ENCODE measurements around the gene UNC5B. TPM values are rescaled to one million over a fixed set of nuclear protein-coding genes. Genes with fewer than 3 reads are reported as not detected.

UNC5B gene
- total RNA-seq, 2 experiments from 2014 or later, result not detected

GRCh38 chr10:71301371-71301916 lies 89.1 kb downstream of the UNC5B start:
- H3K36me3 Mint-ChIP-seq (ENCODE audit: low read depth), result no peaks in the 10 kb centered on the region
- H3K4me1 Mint-ChIP-seq, result peaks cover 2% of the 10 kb centered on the region
- CTCF ChIA-PET, result interaction anchor here (1.4 kb wide), 1 partner anchor 10 kb away, joined by 3 read pairs; no protein-coding TSS in a partner anchor
- H3K27me3 Mint-ChIP-seq, result peaks cover 2% of the 10 kb centered on the region
- POLR2A ChIA-PET, result no interaction called here
- no peak for DNase-seq
- no peak overlapping the region for H3K27ac Mint-ChIP-seq
- no peak overlapping the region for H3K4me3 Mint-ChIP-seq
- no peaks in the 10 kb centered on the region for H3K9me3 Mint-ChIP-seq

- ChIA-PET POLR2A (no interaction called here), CTCF (interaction anchor here (1.4 to 1.7 kb wide), 3 partner anchors 10 to 406 kb away, joined by 3 to 4 read pairs (median 3); no protein-coding TSS in a partner anchor)
- peaks cover 2% of the 10 kb centered on the region for H3K27me3 Mint-ChIP-seq
- no peaks in the 10 kb centered on the region for H3K36me3 Mint-ChIP-seq (ENCODE audit: low read depth)
- no peak overlapping the region for H3K4me3 Mint-ChIP-seq
- DNase-seq, result no peak
- H3K27ac Mint-ChIP-seq, result no peak overlapping the region
- no peaks in the 10 kb centered on the region for H3K9me3 Mint-ChIP-seq
- H3K4me1 Mint-ChIP-seq, result peaks cover 2% of the 10 kb centered on the region
Measured at GRCh38 chr10:71302451-71302850, 90.1 kb downstream of the UNC5B start.

- POLR2A ChIA-PET, result interaction anchor here (0.8 kb wide), 1 partner anchor 405 kb away, joined by 3 read pairs; no protein-coding TSS in a partner anchor
- no peak for DNase-seq
- H3K27ac Mint-ChIP-seq, result no peak overlapping the region
- no peaks in the 10 kb centered on the region for H3K9me3 Mint-ChIP-seq
- peaks cover 2% of the 10 kb centered on the region for H3K27me3 Mint-ChIP-seq
- no peak overlapping the region for H3K4me3 Mint-ChIP-seq
- CTCF ChIA-PET, result interaction anchor here (1.2 to 1.7 kb wide), 3 partner anchors 9 to 405 kb away, joined by 3 to 4 read pairs (median 3); no protein-coding TSS in a partner anchor
- H3K36me3 Mint-ChIP-seq (ENCODE audit: low read depth), result no peaks in the 10 kb centered on the region
- H3K4me1 Mint-ChIP-seq, result peaks cover 2% of the 10 kb centered on the region
Measured at GRCh38 chr10:71302874-71303568, 90.7 kb downstream of the UNC5B start.

DNA sequence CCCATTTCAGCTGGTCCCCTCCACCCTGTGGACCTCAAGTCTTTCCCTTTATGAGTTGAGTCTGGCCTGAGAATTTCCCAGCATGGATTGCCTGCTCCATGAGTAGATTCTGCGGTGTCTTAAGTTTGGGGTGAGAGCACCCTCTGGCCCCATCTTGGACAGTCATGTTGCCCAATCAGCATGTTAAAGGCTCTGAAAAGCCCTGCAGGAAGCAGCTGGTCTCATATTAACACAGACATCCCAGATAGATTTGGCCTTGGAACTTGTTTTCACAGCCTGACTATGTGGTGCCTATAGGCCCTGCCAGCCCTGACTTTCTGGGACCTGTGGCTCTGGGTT lies 91.2 kb downstream of the UNC5B start:
- no peak for DNase-seq
- CTCF ChIA-PET, result interaction anchor here (0.6 to 1.7 kb wide), 3 partner anchors 9 to 267 kb away, joined by 3 read pairs; no protein-coding TSS in a partner anchor
- H3K4me3 Mint-ChIP-seq, result no peak overlapping the region
- POLR2A ChIA-PET, result interaction anchor here (0.8 kb wide), 1 partner anchor 405 kb away, joined by 3 read pairs; no protein-coding TSS in a partner anchor
- H3K9me3 Mint-ChIP-seq, result no peaks in the 10 kb centered on the region
- H3K36me3 Mint-ChIP-seq (ENCODE audit: low read depth), result no peaks in the 10 kb centered on the region
- H3K4me1 Mint-ChIP-seq, result peaks cover 2% of the 10 kb centered on the region
- H3K27me3 Mint-ChIP-seq, result peaks cover 2% of the 10 kb centered on the region
- H3K27ac Mint-ChIP-seq, result no peak overlapping the region

DNA sequence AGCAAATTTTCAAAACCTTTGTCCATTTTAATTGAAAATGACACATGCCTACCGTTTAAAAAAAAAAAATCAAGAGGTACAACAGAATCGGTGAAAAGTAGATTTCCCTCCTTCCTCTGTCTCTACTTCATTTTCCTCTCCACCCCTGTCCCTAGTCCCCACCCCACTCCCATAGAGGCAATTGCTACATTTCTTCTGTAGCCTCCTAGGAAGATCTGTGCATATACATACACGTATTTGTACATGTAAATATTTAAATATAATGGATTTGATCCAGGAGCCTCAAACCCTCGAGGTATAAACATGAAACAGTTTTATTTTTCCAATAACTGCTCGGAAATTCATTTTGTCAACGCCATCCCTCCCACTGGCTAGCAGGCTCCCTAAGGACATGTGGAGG lies 92.5 kb downstream of the UNC5B start:
- POLR2A ChIA-PET, result no interaction called here

GRCh38 chr10:71306979-71307378 lies 94.6 kb downstream of the UNC5B start:
- no peak overlapping the region for H3K27ac Mint-ChIP-seq
- no peak overlapping the region for H3K4me3 Mint-ChIP-seq
- DNase-seq, result no peak
- no peaks in the 10 kb centered on the region for H3K36me3 Mint-ChIP-seq (ENCODE audit: low read depth)
- POLR2A ChIA-PET, result no interaction called here
- H3K9me3 Mint-ChIP-seq, result no peaks in the 10 kb centered on the region
- H3K4me1 Mint-ChIP-seq, result no peaks in the 10 kb centered on the region
- CTCF ChIA-PET, result interaction anchor here (1.8 kb wide), 1 partner anchor 9 kb away, joined by 5 read pairs; no protein-coding TSS in a partner anchor
- H3K27me3 Mint-ChIP-seq, result peaks cover 10% of the 10 kb centered on the region

More for the DNA sequence above, 92.5 kb downstream of the UNC5B start:
- H3K27ac Mint-ChIP-seq, result no peak overlapping the region
- CTCF ChIA-PET, result interaction anchor here (1.6 kb wide), 1 partner anchor 34 kb away, joined by 3 read pairs; no protein-coding TSS in a partner anchor
- H3K4me3 Mint-ChIP-seq, result no peak overlapping the region
- no peak for DNase-seq
- H3K27me3 Mint-ChIP-seq, result no peaks in the 10 kb centered on the region
- no peaks in the 10 kb centered on the region for H3K36me3 Mint-ChIP-seq (ENCODE audit: low read depth)
- no peaks in the 10 kb centered on the region for H3K4me1 Mint-ChIP-seq
- H3K9me3 Mint-ChIP-seq, result no peaks in the 10 kb centered on the region

GRCh38 chr10:71307469-71308085 lies 95.2 kb downstream of the UNC5B start:
- Mint-ChIP-seq H3K36me3 (ENCODE audit: low read depth) (no peaks in the 10 kb centered on the region), H3K27me3 (peaks cover 10% of the 10 kb centered on the region), H3K27ac (no peak overlapping the region), H3K4me1 (no peaks in the 10 kb centered on the region), H3K4me3 (no peak overlapping the region), H3K9me3 (no peaks in the 10 kb centered on the region)
- ChIA-PET POLR2A (no interaction called here), CTCF (interaction anchor here (1.1 to 1.8 kb wide), 2 partner anchors 8 to 12 kb away, joined by 5 read pairs; partner anchors contain the start of gene SLC29A3)
- DNase-seq, result no peak

DNA sequence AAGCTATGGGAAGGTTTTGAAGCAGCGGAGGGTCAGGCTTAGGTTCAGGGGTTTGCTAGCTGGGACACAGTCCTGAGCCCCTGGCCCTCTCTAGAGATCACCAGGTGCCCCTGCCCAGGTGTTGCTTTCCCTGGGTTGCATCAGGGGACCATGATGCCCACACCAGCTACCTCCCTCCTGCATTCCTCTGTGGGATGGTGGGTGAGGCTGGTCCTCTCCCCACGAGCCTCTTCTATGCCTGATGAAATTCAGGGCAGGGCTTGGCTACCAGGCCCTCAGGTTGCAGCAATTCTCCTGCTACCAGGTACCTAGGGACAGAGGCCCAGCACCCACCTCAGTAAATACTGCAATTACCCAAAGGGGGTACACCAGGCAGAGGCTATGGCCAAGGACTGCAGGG lies 95.9 kb downstream of the UNC5B start:
- H3K36me3 Mint-ChIP-seq (ENCODE audit: low read depth), result no peaks in the 10 kb centered on the region
- CTCF ChIA-PET, result interaction anchor here (1.1 kb wide), 1 partner anchor 11 kb away, joined by 5 read pairs; the partner anchor contains the start of gene SLC29A3
- H3K27ac Mint-ChIP-seq, result no peak overlapping the region
- no peaks in the 10 kb centered on the region for H3K9me3 Mint-ChIP-seq
- POLR2A ChIA-PET, result no interaction called here
- peaks cover 16% of the 10 kb centered on the region for H3K27me3 Mint-ChIP-seq
- DNase-seq, result no peak
- H3K4me1 Mint-ChIP-seq, result no peaks in the 10 kb centered on the region
- H3K4me3 Mint-ChIP-seq, result no peak overlapping the region

DNA sequence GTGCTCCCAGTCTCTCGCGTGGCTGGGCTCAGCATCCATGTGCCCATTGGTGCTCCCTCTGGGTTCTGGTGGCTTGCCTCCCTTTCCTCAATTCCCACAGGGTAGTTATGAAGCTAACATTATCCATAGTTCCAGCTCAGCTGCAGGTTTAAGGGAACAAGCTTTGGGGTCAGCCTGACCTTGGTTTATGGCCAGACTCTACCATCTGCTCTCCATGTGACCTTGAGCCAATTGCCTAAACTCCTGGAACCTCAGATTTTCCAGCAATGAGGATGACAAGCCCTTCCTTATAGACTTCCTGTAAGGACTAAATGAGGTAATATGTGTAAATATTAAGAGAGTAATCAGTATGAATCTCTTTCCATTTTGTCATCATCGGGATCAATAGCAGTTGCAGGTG lies 96.6 kb downstream of the UNC5B start:
- ChIA-PET CTCF (interaction anchor here (1.2 kb wide), 1 partner anchor 10 kb away, joined by 4 read pairs; the partner anchor contains the start of gene SLC29A3), POLR2A (no interaction called here)
- Mint-ChIP-seq H3K36me3 (ENCODE audit: low read depth) (no peaks in the 10 kb centered on the region), H3K4me3 (no peak overlapping the region), H3K27me3 (peaks cover 18% of the 10 kb centered on the region), H3K27ac (no peak overlapping the region), H3K4me1 (peaks cover 2% of the 10 kb centered on the region), H3K9me3 (no peaks in the 10 kb centered on the region)
- no peak for DNase-seq

- ChIA-PET CTCF (interaction anchor here (1.2 kb wide), 1 partner anchor 9 kb away, joined by 4 read pairs; the partner anchor contains the start of gene SLC29A3), POLR2A (no interaction called here)
- Mint-ChIP-seq H3K4me3 (no peak overlapping the region), H3K9me3 (no peaks in the 10 kb centered on the region), H3K27me3 (peaks cover 18% of the 10 kb centered on the region), H3K36me3 (ENCODE audit: low read depth) (no peaks in the 10 kb centered on the region), H3K27ac (no peak overlapping the region), H3K4me1 (peaks cover 5% of the 10 kb centered on the region)
- no peak for DNase-seq
Measured at GRCh38 chr10:71309919-71310318, 97.5 kb downstream of the UNC5B start.

- Mint-ChIP-seq H3K36me3 (ENCODE audit: low read depth) (no peaks in the 10 kb centered on the region), H3K27ac (no peak overlapping the region), H3K4me1 (peaks cover 10% of the 10 kb centered on the region), H3K9me3 (no peaks in the 10 kb centered on the region), H3K27me3 (peaks cover 18% of the 10 kb centered on the region), H3K4me3 (no peak overlapping the region)
- POLR2A ChIA-PET, result no interaction called here
- CTCF ChIA-PET, result interaction anchor here (0.7 to 0.9 kb wide), 2 partner anchors 10 to 396 kb away, joined by 3 to 4 read pairs; no protein-coding TSS in a partner anchor
- DNase-seq, result no peak
Measured at GRCh38 chr10:71312220-71312619, 99.8 kb downstream of the UNC5B start.

DNA sequence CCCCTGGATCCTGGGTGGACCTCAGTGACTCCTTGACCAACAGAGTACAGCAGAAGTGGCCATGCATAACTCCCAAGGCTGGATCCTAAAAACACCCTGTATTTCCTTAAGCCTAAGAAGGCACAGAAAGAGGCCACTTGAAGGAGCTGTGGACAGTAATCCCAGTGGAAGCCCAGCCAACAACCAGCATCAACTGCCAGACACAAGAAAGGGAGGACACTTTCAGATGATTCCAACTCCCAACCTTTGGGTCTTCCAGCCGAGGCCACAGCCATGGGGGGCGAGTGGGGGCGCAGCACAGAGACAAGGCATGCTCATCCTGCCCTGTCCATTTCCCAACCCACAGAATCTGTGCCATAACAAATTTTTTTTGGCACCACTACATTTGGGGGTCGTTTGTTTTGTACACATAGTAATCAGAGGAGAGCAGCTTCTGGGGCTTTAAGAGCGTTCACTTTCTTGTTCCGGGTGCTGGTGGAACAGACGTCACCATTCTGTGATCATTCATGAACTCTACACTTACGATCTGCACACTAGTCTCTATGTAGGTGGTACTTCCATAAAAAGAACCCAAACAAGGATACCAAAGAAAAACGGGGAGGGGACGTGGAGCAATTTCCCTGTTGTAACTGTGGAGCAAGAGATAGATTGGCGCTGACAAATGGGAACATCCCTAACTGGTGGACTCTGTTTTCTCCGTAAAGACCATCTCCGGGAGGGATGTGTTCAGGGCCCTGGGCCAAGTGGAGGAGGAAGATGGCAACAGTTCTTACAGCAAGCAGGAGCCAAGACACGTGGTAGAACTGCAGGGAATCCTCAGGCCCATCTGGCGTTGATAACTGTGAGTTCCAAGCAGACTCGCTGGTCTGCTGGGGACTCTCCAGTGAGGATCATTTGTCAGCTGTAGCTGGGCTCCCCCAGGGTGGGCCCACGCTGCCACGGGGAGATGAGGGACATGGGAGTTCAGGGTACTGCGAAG lies 100.7 kb downstream of the UNC5B start:
- H3K27me3 Mint-ChIP-seq, result peaks cover 18% of the 10 kb centered on the region
- peaks cover 11% of the 10 kb centered on the region for H3K4me1 Mint-ChIP-seq
- no peaks in the 10 kb centered on the region for H3K9me3 Mint-ChIP-seq
- no peak overlapping the region for H3K4me3 Mint-ChIP-seq
- H3K36me3 Mint-ChIP-seq (ENCODE audit: low read depth), result no peaks in the 10 kb centered on the region
- DNase-seq, result no peak
- no peak overlapping the region for H3K27ac Mint-ChIP-seq
- CTCF ChIA-PET, result interaction anchor here (0.8 to 4.7 kb wide), 9 partner anchors 10 to 583 kb away, joined by 3 to 32 read pairs (median 4); no protein-coding TSS in a partner anchor
- POLR2A ChIA-PET, result no interaction called here
